ENCODE measurements around the gene POLE.

POLE gene

GRCh38 chr12:132648616-132649225, 38.4 kb downstream of the POLE start:
- no peak for DNase-seq

- DNase-seq: no peak
Measured at GRCh38 chr12:132647858-132648257, 39.3 kb downstream of the POLE start.

- no peak for DNase-seq
Measured at GRCh38 chr12:132646850-132647249, 40.3 kb downstream of the POLE start.

- DNase-seq: no peak
Measured at GRCh38 chr12:132642846-132643835, 44.0 kb downstream of the POLE start.

DNA sequence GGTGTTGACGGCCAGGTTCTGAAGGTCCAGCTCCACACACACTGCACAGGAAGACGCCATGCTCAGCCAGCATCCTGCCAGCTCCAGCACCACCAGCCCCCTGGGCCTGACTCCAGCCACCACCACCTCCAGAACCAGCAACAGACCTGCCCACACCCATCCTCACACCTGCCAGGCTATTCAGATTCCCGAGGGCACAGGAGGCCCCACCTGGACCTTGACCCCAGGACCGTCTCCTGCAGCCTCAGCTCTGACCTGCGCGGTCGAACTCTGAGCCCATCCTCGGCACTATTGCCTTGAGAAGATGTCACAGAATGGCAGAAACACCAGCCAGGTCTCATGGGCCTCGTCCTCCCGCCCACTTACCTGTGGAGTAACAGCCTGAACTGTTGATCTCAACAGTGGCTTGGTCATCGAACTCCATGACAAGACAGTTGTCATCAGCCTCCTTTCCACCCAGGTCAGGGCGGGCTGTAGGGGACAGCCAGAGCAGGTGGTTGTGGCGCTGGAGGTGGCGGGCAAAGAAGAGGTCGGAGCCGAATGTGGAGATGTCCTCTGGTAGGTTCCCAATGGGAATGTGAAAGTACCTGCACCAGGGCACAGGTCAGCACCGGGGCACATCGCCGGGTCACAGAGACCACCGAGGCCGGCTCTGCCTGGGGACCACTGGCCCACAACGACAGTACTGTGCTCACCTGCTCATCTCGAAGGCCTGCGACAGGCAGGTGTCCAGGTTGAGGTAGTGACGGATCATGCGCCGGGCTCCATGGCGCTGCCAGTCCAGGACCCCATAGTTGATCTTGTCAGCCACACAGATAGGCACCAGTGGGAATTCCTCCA, 45.1 kb downstream of the POLE start:
- DNase-seq: no peak

DNA sequence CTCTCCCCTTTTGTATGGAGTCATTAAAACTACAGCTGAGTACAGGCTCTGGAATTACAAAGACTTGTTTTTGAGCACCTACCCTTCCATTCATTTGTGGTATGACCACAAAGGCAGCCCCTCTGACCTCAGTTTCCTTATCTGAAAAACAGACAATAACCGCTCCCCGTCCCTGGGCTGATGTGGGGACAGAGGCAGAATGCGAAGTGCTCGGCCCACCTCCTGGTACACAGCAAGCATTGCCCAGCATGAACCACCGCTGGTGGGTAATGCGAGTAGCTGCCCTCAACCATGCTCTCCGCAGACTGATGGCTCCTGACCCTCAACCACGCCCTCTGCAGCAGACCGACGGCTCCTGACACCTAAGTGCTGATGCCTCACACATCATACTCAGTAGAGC, 46.2 kb downstream of the POLE start:
- no peak for DNase-seq

DNA sequence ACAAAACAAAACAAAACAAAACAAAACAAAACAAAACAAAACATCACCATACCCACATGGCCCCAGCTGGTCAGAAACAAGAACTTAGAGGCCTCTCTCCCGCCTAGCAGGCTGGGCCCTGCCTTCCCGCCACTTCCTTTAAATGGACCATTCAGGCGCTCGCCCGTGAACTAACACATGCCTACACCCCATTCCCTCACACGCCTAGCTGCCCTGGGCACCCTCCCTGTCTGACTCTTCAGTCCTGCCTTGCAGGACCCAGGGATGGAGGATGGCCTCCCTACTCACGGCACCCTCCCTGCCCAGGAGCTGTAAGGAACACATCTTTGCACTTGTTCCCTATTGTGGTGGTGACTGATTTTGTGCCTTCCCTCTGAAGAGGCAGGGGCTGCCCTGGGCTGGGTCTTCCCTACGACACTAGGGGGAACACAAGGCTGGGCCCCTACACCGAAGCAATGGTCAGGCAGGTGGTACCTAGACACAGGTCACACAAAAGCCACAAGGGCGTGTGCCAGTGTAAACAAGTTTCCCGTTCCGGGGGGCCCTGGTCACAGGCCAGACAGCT, 47.1 kb downstream of the POLE start:
- no peak for DNase-seq

DNA sequence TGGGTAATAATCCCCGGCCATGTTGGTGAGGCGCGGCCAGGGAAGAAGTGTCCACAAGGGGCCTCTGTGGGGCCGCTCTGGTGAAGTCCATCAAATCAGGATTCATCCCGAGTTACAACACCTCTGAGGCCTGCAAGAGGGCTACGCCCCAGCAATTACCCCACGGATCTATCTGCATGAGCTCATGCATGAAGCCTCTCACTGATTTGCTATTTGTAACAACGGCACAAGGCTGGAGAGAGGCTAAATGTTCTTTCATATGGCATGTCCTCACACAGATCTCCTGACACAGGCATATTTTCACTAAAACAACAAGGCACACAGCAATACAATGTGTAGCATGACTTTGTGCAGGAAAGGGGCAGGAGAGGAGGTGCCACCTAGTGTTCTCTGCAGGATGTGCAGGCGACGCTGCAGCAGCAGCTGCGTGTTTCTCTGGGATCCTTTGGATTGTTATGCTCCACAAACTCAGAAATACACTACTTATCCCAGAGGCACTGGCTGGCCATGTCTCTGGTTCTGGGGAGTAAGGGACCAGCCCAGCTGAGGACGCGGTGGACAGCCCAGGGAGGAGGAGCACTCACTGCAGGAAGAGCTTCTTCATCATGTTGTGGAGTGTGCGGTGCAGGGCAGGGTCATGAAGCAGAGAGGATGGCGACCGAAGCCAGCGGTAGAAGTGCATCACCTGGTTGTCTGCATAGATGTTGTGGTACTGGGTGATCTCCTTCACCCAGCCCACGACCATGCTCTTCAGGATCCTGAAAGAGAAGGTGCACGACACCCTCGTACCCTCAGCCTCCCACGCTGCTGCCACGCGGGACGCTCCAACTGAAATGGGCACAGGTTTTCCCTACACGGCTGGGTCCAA, 48.4 kb downstream of the POLE start:
- DNase-seq: peak; percentile 31

GRCh38 chr12:132637811-132638210, 49.3 kb downstream of the POLE start:
- DNase-seq: no peak

- no peak for DNase-seq
Measured at GRCh38 chr12:132635076-132635955, 51.8 kb downstream of the POLE start.

GRCh38 chr12:132634411-132634990, 52.6 kb downstream of the POLE start:
- DNase-seq: no peak

DNA sequence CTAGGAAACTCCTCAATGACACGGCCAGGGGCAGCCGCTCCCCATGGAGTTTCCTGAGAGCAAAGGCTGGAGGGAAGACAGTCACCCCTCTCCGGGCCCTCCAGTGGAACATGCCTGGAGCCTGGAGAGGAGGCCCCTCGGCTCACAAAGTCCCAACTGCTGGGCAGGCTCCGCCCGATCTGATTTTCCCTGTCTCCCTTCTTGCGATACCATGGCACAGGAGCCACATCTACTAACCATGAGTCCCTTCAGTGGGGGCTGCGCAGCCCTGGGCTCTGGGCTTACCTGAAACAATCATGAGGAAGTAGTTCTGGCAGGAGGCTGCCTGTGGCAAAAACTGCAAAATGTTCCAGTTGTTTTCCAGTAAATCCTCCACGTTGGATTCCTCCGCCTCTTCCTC, 53.2 kb downstream of the POLE start:
- DNase-seq: no peak

DNA sequence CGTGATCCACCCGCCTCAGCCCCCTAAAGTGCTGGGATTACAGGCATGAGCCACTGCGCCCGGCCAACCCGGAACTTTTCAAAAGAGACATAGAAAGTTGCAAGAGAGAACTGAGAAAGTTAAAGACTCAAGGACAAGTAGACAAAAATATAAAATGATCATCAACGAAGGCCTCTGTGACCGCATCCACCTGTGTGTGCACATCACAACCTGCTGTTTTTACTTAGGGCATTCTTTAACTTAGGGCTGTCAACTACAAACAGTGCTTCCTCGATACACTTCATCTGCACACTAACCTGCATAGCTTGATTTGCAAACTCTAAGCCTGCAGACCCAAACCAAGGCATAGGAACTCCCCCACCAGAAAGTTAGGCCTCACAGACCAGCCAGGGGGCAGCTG, 53.7 kb downstream of the POLE start:
- DNase-seq: no peak

- no peak for DNase-seq
Measured at GRCh38 chr12:132632521-132633228, 54.5 kb downstream of the POLE start.

DNA sequence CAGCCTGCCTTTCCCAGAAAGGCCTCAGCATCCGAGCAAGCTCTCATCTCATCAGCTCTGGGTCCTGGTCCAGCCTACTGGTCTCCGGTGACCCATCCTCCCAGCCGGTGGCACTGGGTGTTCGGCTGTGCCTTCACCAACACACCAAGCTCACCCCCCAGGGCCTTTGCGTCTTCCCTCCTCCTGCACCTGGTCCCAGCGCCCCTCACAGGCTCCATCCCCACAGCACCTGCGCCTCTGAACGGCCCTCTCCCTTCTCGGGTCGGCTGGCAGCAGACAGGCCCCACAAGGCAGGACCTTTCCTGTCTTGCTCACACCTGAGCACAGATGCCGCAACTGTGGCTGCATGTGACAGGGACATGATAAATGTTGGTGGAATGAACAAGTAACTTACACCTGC, 55.5 kb downstream of the POLE start:
- DNase-seq: no peak

GRCh38 chr12:132630672-132631071, 56.5 kb downstream of the POLE start:
- no peak for DNase-seq

DNA sequence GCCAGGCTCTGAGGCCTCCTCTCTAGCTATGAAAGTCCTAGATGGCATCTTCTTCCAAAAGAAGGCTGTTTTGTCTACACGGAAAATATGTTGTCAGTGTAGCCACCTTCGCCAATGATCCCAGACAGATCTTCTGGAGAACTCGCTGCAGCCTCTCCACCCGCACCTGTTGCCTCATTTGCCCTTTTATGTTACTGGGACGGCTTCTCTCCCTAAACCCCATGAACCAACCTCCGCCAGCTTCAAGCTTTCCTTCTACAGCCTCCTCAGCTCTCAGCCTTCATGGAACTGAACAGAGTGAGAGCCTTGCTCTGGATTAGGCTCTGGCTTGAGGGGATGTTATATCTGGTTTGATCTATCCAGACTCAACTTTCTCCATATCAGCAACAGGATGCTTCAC, 57.8 kb downstream of the POLE start:
- DNase-seq: no peak

DNA sequence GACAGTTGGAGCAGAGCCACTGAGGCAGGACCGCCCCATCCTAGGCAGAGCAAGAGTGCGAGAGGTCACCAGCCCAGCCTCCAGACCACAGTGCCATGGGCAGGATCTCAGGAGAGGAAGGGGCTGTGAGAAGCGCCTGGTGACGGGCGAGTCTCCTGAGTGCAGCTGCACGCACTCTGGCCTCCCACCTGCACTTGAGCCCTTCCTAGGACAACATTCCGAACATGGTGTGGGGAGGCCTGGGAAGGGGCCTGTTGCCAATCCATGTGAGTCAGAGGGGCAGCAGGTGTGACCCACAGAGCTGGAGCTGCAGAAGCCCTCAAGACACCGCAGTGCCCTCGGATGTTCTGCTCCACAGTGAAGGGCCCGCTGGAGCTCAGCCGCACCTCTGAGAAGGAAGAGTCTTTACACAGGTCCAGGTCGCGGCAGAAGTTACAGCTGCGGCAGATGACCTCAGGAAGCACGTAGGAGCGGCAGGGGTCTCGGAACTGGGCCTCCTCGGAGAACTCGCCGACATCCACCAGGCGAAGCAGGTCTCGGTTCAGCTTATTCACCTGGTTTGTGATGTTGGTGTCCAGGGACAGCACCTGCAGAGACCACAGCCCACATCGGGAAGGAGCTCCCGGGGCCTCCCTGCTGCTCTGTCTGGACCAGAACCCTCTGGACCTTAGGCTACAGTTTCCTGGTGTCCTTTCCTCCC, 61.3 kb downstream of the POLE start:
- no peak for DNase-seq

- no peak for DNase-seq
Measured at GRCh38 chr12:132624910-132625630, 62.1 kb downstream of the POLE start.
